A549 treated with GW870086 at 1 μM for 4 hours (cell line): ENCODE data around the gene TMX3. TPM values are rescaled to one million over a fixed set of nuclear protein-coding genes. Genes with fewer than 3 reads are reported as not detected.

Source experiments
- total RNA-seq: library from RNA; stranded (reverse); fragments of 200-300 nt; extraction: Qiagen RNA extraction; gene quantifications from 5 replicates; pipeline ENCODE4 v1.2.3, GENCODE V29; 2022; ENCODE audit warnings: low read depth

The TMX3 gene
- 14.1 to 27.0 TPM (median 21.2 TPM) in 5 replicates for total RNA-seq

GRCh38 chr18:68714712-68715496 lies at the start of gene TMX3:
Gene TMX3, minus strand, starts transcription at chr18:68715108. Its CDS starts 127 bp downstream, at chr18:68714981.

Other genes starting within 250 kb of the TMX3 start
- gene CCDC102B, start 83.0 kb upstream of the TMX3 start, total RNA-seq, result 0.17 to 0.97 TPM (median 0.37 TPM) in 5 replicates